ENCODE measurements around the gene CCR2.

The CCR2 gene

DNA sequence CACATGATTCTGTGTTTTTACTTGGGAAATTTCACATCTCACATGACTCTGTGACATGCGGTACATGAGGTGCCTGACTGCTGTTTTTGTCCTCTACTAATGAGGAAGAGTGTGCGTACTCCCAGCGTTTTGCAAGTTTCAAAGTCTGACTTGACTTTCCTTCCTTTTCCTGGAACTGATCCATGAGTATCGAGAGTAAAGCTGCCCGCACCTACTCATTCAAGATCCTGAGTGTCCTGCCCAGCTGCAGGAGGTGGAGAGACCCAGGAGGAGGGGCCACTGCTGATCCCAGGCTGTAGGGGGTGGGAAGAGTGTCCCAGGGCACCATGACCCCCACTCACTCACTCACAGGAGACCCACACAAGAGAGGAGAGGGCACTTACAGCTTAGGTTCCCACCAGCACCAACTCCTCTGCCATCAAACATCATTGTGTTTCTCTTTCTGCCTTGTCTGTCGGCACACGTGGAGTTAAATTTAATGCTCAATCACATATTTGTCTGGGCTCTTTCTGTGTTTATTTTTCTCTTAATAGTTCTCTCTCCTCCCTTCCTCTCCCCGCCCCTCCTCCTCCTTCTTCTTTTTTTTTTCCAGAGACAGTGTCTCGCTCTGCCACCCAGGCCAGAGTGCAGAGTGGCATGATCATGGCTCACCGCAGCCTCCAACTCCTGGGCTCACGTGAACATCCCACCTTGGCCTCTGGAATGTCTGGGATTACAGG, 51.5 kb downstream of the CCR2 start:
- DNase-seq: no peak

DNA sequence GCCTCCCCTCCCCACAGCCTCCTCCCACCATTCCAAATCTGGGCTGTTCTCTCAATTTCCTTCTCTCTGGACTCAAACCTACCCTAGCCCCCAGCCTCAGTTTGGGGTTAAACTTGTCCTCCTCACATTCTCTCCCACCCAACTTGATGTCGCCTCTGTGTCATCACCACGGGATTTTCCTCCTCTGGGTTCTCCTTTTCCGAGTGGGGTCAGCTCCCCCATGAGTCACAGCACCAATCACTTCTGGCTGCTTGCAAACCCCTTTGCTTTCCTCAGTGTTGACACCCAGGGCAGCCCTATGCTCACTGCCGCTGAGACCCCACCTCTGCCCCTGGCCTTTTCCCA, 52.5 kb downstream of the CCR2 start:
- DNase-seq: no peak

DNA sequence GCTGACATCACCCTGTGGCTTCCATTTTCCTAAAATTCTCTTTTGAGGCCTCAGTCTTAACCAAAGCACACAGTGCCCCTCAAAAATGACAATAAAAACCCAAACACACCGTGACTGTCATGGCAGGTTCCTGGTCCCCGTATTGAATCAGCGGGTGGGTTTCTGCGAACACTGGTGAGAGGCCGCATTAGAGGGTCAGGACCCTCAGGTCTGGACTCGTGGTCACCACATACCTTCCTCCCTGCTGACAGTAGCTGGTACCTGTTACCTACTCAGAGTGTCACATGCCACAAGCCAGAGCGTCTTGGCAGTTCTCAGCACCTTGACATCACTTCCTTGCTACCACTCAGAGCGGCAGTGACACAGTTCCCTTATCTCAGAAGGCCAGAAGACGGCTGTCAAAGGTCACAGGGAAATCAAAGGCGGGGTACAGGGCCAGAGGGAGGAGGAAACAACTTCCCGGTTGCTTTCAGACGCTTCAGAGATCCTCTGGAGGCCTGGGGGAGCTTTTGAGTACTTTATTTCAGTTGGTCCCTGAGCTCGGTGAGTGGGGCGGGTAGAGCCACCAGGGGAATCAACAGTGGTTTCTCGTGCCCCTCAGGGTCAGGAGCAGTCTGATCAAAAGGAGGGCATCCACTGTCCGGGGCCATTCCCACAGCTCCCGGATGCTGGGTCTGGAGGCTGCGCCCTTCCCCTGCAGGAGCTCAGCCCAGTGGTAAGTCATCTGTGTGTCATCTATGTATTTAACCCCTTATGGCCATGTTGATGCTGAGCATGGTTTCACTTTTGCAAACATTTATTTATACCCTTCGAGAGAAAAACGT, 53.1 kb downstream of the CCR2 start, which contains the start of the genes CCR5AS and CCRL2:
Gene CCR5AS, minus strand, starts transcription at position 279 of the 824 bp plus-strand sequence.
Gene CCRL2, plus strand, starts transcription at position 472 of the 824 bp plus-strand sequence. CDS start 821 bp downstream, outside the sequence.
- peak in 4 of 5 donors; percentile 3 to 73 (median 15) for DNase-seq

DNA sequence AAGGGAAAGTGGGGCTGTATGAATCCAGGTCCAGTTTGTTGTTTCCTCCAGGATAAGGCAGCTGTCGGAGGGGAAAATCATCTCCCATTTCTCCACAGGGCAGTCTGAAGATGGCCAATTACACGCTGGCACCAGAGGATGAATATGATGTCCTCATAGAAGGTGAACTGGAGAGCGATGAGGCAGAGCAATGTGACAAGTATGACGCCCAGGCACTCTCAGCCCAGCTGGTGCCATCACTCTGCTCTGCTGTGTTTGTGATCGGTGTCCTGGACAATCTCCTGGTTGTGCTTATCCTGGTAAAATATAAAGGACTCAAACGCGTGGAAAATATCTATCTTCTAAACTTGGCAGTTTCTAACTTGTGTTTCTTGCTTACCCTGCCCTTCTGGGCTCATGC, 54.1 kb downstream of the CCR2 start:
- no peak for DNase-seq

DNA sequence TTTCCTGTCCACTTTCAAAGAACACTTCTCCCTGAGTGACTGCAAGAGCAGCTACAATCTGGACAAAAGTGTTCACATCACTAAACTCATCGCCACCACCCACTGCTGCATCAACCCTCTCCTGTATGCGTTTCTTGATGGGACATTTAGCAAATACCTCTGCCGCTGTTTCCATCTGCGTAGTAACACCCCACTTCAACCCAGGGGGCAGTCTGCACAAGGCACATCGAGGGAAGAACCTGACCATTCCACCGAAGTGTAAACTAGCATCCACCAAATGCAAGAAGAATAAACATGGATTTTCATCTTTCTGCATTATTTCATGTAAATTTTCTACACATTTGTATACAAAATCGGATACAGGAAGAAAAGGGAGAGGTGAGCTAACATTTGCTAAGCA, 54.9 kb downstream of the CCR2 start:
- DNase-seq: no peak

DNA sequence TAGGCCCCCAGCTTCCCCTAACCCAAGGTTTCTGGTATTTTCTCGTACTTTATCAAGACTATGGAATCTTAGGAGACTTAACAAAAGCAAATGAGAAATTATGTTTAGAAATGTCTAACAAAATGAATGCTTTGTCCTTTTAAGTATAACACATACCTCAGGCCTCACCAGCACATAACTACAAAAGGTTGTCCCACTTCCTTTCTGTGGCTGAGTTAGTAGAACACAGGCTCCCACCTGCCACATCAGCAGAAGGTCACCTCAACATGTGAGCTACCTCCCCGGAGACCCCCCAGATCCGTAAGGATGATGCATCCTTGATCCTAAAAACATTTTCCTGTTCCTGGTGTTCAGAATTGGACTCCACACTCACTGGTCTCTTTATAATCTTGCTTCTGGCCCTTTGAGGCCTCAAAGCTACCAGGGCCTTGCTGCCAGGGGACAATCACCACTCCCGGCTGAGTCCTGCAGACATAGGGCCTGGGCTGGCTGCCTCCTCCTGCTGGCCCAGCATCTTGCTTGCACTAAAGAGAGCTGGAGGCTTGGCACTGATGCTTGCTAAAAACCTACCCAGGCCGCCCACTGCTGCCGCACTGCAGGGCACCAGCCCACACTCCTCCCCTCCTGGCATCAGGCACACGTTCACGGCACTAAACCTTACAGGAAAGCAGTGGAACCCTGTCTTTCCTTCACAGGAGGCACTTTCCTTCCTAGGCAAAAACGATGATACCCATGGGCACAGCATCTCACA, 56.0 kb downstream of the CCR2 start:
- DNase-seq: no peak
